RCC 7860 (cell line): ENCODE measurements around the gene TRIM32.

Source experiments
- DNase-seq: peaks from one replicate; pipeline ENCODE4 v3.0.0-alpha.2; 2015; ENCODE audit warnings: low spot score
- FAIRE-seq: peaks from 2 replicates; lab custom pipeline; 2012; peaks lifted over from hg19 to GRCh38; lab: Jason Lieb, UNC

TRIM32 gene

GRCh38 chr9:116749772-116750171 lies 62.7 kb downstream of the TRIM32 start:
- no peak for FAIRE-seq
- DNase-seq, result no peak

GRCh38 chr9:116750510-116750909 lies 63.4 kb downstream of the TRIM32 start:
- FAIRE-seq, result no peak
- no peak for DNase-seq
